NCI-H226 (cell line): ENCODE results near the gene KRTAP5-6.
A peak's percentile ranks its signal among the peaks of the same experiment; 100 is the strongest.

ENCODE experiments used
- DNase-seq: peaks from one replicate; pipeline ENCODE4 v3.0.0-alpha.2; 2015

The KRTAP5-6 gene, protein sequence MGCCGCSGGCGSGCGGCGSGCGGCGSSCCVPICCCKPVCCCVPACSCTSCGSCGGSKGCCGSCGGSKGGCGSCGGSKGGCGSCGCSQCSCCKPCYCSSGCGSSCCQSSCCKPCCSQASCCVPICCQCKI

DNA sequence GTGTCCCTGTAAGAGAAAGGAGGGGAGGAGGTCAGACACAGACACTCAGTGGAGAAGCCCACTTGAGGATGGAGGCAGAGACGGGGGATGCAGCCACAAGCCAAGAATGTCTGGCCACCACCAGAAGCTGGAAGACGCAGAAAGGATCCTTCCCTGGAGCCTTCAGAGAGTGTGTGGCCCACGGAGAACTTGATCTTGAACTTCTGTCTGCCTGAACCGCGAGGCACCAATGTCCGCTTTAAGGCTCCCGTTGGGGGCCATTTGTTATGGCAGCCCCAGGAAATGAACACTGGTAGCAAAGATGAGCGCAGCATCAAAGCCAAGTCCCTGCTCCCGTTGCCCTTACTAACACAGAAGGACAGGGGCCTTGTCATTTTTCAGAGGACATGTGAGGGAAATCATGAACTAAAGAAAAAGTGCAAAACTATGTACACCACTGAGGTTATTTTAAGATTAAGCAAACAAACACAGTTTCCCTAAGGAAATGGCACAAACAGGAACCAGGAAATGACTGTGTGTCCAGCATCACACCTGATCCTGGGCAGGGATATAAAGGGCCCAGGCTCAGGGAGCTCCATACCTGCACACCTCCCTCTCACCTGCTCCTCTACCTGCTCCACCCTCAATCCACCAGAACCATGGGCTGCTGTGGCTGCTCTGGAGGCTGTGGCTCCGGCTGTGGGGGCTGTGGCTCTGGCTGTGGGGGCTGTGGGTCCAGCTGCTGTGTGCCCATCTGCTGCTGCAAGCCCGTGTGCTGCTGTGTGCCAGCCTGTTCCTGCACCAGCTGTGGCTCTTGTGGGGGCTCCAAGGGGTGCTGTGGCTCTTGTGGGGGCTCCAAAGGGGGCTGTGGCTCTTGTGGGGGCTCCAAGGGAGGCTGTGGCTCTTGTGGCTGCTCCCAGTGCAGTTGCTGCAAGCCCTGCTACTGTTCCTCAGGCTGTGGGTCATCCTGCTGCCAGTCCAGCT, at the start of gene KRTAP5-6:
Gene KRTAP5-6, plus strand, starts transcription at position 588 of the 963 bp plus-strand sequence. Its CDS starts 51 bp downstream, at position 639.
- no peak for DNase-seq

DNA sequence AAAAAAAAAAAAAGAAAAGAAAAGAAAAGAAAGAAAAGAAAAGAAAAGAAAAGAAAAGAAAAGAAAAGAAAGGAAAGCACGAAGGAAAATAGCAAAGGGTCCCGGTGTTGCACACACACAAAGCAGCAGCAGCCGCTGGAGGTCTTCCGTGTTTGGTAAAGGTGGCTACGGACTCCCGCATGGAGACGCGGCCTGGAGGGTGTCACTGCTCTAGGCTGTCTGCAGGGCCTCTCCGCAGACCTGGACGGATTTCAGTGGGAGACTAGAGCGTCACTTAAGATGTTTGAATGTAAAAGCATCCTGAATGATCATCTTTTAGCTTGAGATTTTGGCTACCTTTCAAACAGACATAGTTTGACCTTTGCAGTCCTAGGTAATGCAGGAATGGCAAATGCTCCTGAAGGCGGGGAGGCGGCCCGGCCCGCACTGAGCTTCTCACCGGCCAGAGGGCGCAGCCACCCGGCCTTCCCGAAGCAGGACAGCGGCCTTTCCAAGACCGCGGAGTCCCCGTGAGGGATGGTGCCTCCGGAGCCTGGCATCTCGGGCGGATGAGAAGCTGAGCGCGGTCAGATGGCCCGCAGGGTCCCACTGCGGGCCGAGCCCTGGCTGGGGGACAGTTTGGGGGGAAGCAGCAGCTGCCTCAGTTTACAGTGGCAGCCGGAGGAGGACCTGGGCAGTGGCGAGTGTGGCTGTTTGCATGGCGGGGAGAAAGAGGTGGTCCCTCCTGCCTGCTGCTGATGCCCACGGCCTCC, 48.9 kb upstream of the KRTAP5-6 start:
- DNase-seq: no peak

DNA sequence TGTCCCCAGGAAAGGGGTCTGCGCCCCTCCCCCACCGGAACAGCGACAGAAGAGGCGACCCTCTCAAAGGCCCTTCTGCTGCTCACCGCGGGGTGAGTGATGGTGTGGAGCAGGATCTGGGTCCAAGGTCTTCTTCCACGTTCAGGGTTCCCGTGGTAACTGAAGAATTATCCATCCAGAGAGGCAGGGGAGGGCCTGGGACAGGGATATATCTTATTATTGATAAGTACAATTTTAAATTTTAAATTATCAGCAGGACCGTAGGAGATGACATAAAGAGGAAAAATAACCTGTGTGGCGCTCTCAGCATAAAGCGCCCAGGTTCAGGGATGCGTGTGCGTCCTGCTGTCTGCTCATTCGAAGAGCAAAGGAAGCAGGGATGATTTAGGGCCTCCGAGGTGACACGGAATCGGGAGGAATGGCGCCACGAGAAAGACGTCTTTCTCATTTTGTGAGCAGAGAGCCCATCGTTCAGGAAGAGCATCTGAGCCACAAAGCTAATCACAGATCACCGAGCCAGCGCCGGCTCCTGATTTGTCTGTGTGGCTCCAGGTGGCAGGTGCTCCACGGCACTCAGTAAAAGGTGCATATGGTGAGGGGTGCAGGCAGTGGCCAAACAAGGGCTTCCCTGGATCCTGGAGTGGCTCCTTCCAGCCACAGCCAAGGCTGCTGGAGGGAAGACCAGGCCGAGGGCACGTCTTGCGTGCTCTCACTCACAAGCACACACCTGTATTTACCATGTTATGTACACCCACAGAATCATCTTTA, 48.2 kb upstream of the KRTAP5-6 start:
- no peak for DNase-seq

- DNase-seq: no peak
Measured at GRCh38 chr11:1650034-1650917, 46.7 kb upstream of the KRTAP5-6 start.

GRCh38 chr11:1650918-1651262, 46.1 kb upstream of the KRTAP5-6 start:
- no peak for DNase-seq

DNA sequence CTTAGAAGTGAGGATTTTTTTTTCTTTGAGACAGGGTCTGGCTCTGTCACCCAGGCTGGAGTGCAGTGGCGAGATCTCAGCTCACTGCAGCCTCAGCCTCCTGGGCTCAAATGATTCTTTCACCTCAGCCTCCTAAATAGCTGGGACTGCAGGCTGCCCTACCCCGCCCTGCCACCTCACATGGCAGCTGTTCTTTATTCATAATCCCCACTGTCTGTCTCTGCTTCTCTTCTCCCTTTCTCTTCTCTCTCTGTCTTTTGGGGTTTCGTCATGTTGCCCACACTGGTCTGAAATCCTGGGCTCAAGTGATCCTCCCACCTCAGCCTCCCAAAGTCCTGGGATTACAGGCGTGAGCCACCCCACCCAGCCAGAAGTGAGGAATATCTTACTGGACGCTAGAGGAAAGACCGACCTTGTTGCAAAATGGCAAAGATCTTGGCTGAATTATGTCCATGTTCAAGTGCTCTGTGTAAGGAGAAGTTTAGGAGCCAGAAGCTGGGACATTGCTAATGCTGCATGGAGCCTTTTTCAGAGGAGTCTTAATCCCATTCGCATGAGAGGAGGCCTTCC, 45.5 kb upstream of the KRTAP5-6 start:
- no peak for DNase-seq

GRCh38 chr11:1652026-1652425, 45.0 kb upstream of the KRTAP5-6 start:
- no peak for DNase-seq

GRCh38 chr11:1652442-1652770, 44.6 kb upstream of the KRTAP5-6 start:
- no peak for DNase-seq

GRCh38 chr11:1652771-1653540, 44.0 kb upstream of the KRTAP5-6 start:
- peak; percentile 22 for DNase-seq

GRCh38 chr11:1653541-1654387, 43.2 kb upstream of the KRTAP5-6 start:
- no peak for DNase-seq

DNA sequence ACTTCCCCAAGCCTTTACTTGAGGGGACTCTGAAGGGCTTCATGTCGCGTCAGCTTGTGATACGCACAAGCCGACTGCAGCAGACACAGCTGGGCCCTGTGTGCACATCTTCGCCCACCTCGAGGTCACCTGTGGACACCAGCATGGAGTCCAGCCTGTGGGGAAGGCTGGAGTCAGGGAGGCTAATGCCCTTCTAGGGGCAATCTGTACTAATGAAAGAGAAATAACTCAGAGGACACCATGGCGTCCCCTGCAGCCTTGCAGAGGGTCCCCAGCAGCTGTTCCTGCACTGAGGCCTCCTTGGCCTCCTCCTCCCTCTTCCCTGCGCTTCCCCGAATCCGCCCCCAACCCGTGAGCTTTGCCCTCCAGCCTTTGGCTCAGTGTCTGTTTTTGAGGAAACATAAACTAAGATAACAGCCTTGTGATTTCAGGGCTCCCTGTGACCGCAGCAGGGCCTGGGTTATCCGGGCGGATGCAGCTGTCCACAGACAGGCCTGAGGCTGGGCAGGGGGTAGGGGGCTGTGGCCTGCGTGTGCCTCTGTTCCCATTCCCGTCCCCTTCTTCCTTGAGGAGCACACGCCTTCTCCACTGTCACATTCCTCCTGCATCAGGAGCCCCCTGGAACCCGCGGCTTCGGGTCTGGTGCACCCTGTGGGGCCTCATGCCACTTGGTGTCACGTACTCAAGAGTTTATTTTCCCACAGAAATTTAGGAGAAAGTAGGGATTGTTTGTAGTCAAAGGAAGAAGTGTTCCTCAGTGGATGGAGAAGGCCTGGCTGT, 42.4 kb upstream of the KRTAP5-6 start:
- no peak for DNase-seq

- no peak for DNase-seq
Measured at GRCh38 chr11:1655168-1656060, 41.6 kb upstream of the KRTAP5-6 start.

DNA sequence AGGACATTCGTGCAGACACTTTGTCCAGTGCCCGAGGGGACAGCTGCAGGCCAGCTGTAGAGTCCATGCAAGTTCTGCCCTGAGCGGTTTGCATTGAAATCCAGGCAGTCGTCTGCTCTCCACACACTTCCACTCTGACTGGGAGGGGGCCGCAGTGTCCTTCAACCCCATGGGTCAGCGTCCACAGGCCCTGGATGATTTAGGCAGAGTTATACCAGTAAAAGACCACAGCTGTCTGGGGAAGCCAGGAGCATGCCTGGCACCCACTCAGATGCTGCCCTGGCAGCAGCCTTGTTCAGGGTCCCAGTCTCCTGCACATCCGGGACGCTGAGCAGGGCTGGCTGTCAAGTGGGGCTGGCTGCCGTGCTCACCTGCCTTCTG, 40.9 kb upstream of the KRTAP5-6 start:
- DNase-seq: no peak

- DNase-seq: no peak
Measured at GRCh38 chr11:1656670-1657069, 40.3 kb upstream of the KRTAP5-6 start.

GRCh38 chr11:1659506-1659905, 37.5 kb upstream of the KRTAP5-6 start:
- no peak for DNase-seq

DNA sequence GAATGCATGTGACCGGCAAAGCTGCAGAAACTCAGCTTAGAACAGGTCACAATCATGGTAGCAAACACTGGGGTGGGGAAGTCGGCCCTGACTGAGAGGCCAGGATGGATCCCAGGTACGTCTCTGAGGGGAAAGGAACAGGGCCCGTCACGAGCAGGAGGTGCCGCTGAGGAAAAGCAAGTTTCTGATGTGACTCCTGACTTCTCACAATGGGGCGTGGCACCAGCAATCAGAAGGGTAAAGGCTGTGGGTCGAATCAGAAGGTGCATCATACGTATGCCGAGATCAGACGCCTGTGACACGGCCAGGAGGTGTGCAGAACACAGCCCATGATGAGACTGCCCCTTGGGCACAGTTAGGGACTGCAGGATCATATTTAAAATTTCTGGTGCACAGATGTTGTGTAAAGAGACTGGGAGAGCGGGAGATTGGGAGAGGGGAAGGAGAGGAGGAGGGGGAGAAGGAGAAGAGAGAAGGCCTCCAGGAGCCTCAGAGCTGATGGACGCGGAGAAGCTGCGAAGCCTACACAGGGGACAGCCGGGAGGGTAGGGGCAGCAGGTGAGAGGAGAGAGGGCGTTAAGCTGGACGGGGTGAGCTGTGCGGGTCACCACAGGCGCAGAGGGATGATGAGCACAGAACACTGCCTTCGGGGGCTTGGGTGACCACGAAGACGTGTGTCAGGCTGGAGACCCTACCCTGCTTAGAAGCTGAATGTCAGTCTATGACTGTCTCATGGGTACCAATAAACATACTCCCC, 36.7 kb upstream of the KRTAP5-6 start:
- DNase-seq: no peak
